GM18909 (cell line): Measurements from ENCODE around the gene NPIPB6.
A peak's percentile ranks its signal among the peaks of the same experiment; 100 is the strongest.
"Not testable (repeated sequence)": the region's sequence is repeated elsewhere in the genome, so short reads cannot be mapped to it uniquely, and the experiment has no call there.

Experiments used
- ATAC-seq: cut with Tn5 transposase; IDR thresholded peaks from one replicate; pipeline ENCODE4 v1.9.1; 2021; ENCODE audit warnings: mild to moderate bottlenecking; ENCODE audit not compliant: unreplicated experiment, poor library complexity

Gene NPIPB6

DNA sequence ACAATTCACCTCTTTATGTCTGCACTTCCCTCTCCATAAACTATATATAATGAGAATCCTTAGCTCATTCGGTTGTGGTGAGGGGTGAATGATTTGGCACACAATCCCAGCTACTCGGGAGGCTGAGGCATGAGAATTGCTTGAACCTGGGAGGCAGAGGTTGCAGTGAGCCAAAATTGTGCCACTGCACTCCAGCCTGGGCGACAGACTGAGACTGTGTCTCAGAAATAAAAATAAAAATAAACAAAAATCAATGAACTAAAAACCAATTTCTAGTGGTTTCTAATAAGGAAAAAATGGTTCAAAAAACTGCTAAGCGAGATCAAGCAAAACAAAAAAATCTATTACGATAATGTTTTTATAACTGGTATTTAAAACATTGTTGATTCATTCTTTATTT lies at the start of gene NPIPB6:
Gene NPIPB6, minus strand, starts transcription at position 101 of the 400 bp plus-strand sequence. CDS start 686 bp downstream, outside the sequence.
- ATAC-seq = not testable (repeated sequence)

DNA sequence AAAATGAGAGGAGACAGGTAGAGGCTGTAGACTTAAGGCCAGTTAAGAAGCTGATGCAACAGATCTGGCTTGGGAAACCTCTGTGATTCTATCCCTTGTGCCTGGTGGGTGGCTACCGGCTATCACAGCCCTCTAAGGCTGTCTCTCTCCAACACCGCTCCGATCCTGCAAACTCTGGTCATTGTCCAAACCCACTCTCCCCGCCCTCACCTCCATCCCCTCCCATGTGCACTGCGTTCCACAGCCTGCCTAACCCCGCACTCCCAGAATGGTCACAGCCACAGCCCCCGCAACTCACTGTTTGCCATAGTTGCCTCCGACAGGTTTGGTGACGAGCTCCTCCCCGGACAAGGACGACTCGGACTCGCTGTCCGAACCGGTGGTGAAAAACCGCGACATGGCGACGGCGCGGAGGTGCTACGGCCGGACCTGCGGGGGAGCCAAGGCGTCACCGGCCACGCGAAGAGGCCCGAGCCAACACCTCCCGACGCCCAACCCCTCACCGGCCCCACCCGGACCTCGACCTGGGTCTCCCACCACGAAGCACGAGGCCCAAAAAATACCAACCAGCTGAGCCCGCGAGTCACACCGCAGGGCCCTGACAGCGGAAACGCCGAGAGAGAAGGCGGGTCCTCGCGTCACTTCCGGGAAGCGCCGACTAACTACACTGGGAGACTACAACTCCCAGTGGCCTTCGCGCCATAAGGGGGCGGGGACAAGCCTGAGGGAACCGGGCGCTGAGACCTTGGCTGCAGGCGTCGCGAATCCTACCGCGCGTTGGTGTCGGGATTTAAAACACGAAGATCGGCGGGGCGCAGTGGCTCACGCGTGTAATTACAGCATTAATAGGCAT lies 40.1 kb upstream of the NPIPB6 start, which contains the start of gene EIF3CL:
Gene EIF3CL, minus strand, starts transcription at position 622 of the 853 bp plus-strand sequence. Its CDS starts 223 bp downstream, at position 399.
- peak; percentile 95 for ATAC-seq

DNA sequence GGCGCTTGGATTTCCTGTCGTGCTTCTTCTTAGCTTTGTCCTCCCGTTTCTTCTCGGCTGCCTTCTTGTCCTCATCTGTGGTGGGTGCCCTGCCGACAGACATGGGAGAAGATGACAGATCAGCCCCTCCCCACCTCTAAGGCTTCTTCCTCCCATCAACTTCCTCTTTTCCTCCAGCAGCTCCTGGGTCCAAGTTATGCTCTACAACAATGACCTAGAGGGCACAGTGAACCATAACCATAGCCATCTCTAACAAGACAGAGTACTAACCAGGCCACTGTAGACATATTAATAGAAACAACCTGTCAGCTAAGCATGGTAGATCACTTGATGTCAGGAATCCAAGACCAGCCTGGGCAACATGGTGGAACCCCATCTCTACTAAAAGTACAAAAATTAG lies 28.7 kb upstream of the NPIPB6 start:
- not testable (repeated sequence) for ATAC-seq

DNA sequence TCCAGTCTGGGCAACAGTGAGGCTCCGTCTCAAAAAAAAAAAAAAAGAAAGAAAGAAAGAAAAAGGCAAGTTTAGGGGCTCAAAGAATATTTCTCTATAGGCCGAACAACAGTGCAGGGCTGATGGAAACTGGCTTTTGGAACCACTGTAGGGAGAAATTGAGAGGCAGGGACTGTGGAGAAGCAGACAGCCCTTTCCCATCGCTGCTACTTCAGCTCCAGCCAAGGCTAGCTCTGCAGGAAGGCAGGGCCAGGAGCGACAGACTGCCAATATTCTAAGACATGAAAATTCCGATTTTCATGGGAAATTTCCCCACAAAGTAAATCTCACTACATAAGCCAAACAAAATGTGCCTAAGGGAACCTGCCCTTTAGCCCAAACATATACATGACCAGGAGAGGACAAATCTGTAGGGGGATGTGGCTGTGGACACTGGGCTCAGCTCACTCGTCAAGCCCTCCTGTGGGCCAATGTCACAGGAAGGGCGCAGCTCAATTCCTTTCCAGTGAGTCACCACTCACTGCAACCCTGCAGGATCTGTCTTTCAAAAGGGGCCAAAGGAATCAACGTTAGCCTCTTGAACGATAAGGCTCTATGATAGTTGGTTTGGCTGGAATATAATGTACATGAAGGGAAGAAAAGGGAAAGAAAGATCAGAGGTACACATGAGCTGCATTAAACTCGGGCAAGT lies 19.0 kb upstream of the NPIPB6 start:
- ATAC-seq = not testable (repeated sequence)

DNA sequence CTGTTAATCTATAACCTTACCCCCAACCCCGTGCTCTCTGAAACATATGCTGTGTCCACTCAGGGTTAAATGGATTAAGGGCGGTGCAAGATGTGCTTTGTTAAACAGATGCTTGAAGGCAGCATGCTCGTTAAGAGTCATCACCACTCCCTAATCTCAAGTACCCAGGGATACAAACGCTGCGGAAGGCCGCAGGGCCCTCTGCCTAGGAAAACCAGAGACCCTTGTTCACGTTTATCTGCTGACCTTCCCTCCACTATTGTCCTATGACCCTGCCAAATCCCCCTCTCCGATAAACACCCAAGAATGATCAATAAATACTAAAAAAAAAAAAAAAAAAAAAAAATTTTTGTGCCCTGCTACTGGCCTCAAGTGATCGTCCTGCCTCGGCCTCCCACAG lies 14.5 kb upstream of the NPIPB6 start:
- ATAC-seq = not testable (repeated sequence)

DNA sequence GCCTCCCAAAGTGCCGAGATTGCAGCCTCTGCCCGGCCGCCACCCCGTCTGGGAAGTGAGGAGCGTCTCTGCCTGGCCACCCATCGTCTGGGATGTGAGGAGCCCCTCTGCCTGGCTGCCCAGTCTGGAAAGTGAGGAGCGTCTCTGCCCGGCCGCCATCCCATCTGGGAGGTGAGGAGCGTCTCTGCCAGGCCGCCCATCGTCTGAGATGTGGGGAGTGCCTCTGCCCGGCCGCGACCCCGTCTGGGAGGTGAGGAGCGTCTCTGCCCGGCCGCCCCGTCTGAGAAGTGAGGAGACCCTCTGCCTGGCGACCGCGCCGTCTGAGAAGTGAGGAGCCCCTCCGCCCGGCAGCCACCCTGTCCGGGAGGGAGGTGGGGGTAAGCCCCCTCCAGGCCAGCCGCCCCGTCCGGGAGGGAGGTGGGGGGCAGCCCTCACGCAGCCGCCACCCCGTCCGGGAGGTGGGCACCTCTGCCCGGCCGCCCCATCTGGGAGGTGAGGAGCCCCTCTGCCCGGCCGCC lies 13.9 kb upstream of the NPIPB6 start:
- ATAC-seq = not testable (repeated sequence)

DNA sequence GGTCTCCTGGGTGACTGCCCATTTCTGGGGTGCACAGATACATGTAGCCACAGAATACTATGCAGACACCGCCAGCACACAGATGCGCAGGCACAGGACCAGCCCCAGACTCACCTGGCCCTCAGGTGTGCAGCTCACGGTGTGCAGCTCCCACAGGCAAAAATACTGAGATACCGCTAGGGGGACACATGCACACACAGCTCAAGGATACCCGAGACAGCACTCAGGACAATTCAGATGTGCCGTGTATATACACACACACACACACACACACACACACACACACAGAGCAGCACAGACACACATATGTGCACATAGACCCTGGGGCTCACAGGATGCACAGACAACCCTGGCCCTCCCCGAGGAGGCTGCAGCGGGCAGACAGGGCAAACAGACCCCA lies 11.8 kb upstream of the NPIPB6 start:
- ATAC-seq = not testable (repeated sequence)

DNA sequence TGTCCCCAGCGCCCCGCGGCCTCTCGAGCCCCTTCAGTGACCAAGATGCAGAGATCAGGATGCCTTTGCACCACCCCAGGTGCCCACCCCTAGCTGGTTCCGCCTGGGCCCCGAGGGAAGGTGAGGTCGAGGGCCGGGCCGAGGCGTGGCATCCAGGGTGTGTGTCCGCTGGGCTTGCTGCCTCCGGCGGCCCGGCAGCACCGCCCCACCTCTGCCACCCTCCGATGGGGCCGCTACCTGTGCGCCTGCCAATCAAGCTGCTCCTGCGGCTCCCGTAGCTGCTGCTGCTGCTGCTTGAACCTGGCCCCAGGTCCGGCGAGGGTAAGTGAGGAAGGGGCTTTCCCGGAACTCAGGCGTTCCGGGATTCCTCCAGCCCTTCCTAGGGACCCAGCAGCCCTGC lies 11.0 kb upstream of the NPIPB6 start:
- ATAC-seq = not testable (repeated sequence)

DNA sequence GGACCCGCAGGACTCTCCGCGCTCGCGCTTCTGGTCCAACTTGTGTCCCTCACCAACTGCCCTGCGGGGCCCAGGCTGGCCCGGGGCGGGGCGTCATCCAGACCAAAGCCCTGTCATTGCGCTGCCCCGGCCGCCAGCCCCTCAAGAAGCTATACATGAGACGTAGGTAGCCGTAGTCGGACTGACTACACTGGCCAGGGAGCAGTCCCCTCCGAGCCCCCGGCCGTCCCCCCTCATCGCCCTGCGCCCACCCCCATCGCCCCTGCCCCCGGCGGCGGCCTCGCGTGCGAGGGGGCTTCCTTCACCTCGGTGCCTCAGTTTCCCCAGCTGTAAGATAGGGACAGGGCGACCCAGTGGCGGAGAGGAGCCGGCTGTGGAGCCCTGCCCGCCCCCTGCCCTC lies 4.6 kb upstream of the NPIPB6 start:
- ATAC-seq = not testable (repeated sequence)

DNA sequence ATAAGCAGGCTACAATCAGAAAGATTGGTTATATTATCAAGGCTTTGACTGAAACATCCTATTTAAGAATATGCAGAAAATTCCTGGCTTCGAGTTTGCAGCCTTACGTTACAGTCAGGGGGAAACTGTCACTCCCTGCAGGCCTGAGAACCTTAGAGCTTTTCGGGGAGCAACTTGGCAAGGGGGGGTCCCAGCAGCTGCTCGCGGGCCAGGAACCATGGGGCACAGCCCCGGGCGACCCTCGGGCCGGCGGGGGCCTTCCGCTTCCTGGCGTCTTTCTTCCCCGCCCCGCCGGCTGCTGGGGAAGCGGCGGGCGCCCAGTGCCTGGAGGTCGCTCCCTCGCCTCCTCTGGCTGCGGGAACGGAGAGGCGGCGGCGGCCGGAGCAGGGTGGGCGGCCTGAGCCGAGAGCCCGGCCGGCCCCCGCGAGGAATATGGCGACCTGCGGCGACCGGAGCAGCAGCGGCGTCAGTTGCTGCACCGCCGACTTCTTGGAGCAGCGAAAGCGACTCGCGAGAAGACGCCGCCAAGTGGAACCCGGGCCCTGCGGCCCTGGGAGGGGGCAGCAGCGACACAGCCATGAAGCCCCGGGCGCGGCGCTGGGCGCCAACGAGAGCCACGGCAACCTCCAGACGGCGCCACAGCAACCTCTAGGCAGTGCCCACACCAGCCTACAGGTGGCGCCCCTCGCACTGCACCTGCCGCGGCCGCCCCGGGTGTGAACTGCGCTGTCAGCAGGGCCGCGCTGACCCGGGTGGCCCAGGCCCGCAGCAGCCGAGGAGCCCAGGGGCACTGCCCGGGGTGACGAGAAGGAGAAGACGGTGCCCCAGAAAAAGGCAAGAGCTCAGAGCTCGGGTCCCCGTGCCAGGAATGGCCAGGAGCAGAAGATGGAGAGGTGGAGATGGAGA lies 1.2 kb upstream of the NPIPB6 start:
- peak; percentile 80 for ATAC-seq

DNA sequence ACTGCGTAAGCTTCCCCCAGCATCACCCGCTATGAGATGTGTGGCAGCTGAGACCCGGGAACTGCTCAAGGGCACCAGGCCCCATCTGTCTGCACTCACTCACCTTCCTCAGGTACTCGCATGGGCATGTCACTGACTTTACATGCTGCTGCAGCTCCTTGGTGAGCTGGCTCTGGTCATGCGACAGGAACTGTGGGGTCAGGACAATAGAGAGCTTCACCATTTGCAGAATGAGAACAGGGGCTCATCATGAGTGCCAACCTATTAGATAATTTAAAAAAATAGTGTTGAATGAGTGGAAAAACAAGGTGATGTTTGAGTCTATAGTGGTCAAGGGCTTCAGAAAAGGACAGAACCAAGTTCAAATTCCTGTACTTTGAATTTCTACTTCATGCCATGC lies 708 bp downstream of the NPIPB6 start:
- ATAC-seq = not testable (repeated sequence)

DNA sequence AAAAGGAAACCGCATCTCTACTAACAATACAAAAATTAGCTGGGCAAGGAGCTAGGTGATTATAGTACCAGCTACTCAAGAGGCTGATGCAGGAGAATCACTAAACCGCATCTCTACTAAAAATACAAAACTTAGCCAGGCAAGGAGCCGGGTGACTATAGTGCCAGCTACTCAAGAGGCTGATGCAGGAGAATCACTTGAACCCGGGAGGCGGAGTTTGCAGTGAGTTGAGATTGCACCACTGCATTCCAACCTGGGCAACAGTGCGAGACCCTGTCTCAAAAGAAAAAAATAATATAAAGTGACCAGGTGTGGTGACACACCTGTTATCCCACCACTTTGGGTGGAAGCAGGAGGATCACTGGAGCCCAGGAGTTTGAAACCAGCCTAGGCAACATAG lies 25.1 kb downstream of the NPIPB6 start:
- ATAC-seq = not testable (repeated sequence)

DNA sequence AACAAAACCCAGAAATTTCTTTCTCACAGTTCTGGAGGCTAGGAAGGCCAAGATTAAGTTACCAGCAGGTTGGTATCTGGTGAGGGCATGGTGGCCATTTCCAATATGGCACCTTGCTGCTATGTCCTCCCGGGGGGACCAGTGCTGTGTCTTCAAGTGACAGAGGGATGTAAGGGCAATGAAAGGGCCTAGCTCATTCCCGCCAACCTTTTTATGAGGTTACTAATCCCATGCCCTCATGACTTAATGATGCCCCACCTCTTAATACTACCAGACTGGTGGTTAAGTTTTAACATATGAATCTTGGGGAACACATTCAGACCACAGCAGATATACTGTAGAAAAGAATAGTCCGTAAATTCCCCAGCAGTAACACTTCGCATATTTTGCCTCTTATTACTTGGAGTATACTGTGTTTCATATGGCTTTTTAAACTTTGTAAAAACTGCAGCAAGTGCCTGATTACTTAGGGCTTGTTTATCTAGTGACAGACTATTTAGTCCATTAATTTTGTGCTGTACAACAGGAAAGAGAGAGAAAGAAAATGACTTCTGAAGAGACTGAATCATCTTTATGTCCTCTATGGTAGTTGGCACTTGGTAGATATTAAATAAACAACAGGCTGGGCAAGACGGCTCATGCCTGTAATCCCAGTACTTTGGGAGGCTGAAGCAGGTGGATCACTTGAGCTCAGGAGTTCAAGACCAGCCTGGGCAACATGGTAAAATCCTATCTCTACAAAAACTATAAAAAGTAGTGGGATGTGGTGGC lies 26.2 kb downstream of the NPIPB6 start:
- not testable (repeated sequence) for ATAC-seq

DNA sequence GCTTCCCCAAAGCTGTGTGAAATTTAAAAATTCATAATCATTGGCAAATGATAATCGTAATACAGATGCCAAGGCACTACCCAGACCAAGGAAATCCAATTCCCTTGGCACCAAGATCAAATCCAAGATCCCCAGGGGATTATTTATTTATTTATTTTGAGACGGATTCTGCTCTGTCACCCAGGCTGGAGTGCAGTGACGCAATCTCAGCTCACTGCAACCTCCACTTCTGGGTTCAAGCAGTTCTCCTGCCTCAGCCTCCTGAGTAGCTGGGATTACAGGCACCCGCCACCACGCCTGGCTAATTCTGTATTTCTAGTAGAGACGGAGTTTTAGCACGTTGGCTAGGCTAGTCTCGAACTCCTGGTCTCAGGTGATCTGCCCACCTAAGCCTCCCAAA lies 27.6 kb downstream of the NPIPB6 start:
- ATAC-seq = not testable (repeated sequence)

DNA sequence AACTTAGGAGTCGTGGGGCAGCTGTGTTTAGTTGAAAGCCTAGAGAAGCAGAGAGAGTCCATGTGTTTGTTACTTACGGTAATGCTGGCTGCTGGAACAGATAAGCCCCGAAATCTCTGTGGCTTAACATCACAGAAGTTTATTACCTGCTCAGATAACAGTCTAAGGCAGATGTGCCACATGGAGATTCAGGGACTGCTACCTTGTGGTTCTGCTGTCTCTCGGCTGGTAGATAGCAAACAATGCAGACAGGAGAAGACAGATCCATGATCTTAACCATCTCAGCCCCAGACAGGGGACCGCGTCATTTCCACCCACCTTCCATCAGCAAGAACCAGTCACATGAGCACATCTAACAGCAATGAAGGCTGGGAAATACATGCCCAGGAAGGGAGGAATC lies 30.7 kb downstream of the NPIPB6 start:
- ATAC-seq = not testable (repeated sequence)

DNA sequence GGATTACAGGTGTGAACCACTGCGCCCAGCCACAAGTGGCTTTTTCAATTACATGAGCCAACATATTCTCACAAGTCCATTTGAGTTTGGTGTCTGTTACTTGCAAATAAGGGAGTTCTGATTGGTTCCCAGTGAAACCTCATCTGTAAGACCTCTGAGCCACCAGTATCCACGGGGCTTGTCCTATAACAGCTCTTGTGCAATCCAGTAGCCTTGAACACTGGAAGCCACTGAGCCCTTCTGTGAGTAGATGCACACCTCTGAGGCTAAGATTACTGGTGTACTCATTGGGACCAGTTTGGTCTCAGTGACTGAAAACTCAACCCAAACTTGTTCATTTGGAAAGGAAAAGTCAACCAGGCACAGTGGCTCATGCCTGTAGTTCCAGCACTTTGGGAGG lies 32.3 kb downstream of the NPIPB6 start:
- not testable (repeated sequence) for ATAC-seq

DNA sequence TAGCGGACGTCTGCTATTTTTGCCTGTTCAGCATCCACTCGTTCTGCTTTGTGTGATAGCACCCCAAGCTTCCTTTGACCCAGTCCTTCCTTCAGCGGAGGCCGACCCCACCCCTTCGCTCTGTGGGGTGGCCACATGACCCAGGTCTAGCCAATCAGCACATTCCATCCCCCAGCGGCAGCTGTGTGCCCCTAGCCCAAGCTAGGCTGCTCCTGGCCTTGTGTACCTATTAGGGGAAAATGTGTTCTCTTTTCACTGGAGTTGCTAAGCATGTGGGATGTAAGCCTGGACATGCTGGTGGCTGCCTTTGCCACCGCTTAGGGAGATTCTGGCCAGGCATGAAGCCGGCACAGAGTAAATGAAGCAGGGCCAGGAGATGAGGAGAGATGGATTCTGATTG lies 33.1 kb downstream of the NPIPB6 start:
- ATAC-seq = not testable (repeated sequence)

DNA sequence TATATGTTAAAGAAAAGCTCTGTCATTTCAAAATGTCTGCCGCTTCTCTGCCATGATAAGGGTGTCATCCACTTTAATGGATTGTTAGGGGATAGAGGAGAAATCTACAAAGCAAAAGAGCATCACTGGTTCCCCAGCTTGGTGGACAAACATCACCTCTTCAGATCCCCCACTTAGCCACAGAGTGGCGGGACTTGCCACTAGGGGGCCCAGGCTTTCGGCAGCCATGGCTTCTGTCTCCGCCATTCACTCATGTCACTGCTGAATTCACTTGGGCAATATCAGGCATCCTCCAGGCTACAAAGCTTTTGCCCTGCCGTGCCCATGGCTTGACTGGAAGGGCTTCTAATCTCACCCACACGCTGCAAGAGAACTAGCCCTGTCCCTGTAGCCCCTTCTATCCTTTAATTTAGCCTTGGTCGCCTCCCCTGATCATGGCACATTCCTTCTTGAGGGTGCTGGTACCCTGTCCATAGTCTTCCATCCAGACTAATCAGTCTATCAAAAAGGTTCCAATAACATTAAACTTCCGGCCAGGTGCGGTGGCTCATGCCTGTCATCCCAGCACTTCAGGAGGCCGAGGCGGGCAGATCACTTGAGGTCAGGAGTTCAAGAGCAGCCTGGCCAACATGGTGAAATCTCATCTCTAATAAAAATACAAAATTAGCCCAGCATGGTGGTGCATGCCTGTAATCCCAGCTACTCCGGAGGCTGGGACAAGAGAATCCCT lies 36.3 kb downstream of the NPIPB6 start:
- no peak for ATAC-seq

DNA sequence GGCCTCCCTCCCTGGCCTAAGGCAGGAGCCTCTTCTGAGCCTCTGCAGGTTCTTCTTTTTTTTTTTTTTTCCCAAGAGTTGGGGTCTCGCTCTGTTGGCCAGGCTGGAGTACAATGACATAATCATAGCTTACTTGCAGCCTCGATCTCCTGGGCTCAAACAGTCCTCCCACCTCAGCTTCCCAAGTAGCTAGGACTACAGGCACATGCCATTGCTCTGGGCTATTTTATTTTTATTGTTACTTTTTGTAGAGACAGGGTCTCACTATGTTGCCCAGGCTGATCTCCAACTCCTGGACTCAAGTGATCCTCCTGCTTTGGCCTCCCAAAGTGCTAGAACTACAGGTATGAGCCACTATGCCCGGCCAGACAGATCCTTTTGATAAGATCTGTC lies 38.4 kb downstream of the NPIPB6 start:
- ATAC-seq = no peak
